ENCODE measurements around the gene RALGAPA1. TPM values are rescaled to one million over a fixed set of nuclear protein-coding genes. Genes with fewer than 3 reads are reported as not detected.

Gene RALGAPA1
- total and polyA plus RNA-seq, 8 donors: 6.0 to 482 (median 128) TPM

GRCh38 chr14:35819591-35820540, 10.8 kb upstream of the RALGAPA1 start:
- H3K9me3 ChIP-seq: no peaks in the 10 kb centered on the region
- TF ChIP-seq, protein P1, sequence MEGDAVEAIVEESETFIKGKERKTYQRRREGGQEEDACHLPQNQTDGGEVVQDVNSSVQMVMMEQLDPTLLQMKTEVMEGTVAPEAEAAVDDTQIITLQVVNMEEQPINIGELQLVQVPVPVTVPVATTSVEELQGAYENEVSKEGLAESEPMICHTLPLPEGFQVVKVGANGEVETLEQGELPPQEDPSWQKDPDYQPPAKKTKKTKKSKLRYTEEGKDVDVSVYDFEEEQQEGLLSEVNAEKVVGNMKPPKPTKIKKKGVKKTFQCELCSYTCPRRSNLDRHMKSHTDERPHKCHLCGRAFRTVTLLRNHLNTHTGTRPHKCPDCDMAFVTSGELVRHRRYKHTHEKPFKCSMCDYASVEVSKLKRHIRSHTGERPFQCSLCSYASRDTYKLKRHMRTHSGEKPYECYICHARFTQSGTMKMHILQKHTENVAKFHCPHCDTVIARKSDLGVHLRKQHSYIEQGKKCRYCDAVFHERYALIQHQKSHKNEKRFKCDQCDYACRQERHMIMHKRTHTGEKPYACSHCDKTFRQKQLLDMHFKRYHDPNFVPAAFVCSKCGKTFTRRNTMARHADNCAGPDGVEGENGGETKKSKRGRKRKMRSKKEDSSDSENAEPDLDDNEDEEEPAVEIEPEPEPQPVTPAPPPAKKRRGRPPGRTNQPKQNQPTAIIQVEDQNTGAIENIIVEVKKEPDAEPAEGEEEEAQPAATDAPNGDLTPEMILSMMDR (IDR thresholded peaks at IDR 0.05): no peak
- TF ChIP-seq EP300 (IDR thresholded peaks at IDR 0.05): no peak
- no peak for TF ChIP-seq POLR2A (IDR thresholded peaks at IDR 0.05)
- TF ChIP-seq POLR2AphosphoS5 (IDR thresholded peaks at IDR 0.05): no peak
- no peak overlapping the region for H3K27ac ChIP-seq
- no peaks in the 10 kb centered on the region for H3K27me3 ChIP-seq
- WGBS, 5 donors: 91 to 95% (median 93%) methylated on average over 32 of the region's 32 CpGs
- intact Hi-C loops (cut with DNase I; ENCODE audit: low total_unique reads): no loop called here
- no peaks in the 10 kb centered on the region for H3K36me3 ChIP-seq
- H3K4me3 ChIP-seq: no peak overlapping the region
- DNase-seq: no peak
- H3K4me1 ChIP-seq: no peaks in the 10 kb centered on the region

DNA sequence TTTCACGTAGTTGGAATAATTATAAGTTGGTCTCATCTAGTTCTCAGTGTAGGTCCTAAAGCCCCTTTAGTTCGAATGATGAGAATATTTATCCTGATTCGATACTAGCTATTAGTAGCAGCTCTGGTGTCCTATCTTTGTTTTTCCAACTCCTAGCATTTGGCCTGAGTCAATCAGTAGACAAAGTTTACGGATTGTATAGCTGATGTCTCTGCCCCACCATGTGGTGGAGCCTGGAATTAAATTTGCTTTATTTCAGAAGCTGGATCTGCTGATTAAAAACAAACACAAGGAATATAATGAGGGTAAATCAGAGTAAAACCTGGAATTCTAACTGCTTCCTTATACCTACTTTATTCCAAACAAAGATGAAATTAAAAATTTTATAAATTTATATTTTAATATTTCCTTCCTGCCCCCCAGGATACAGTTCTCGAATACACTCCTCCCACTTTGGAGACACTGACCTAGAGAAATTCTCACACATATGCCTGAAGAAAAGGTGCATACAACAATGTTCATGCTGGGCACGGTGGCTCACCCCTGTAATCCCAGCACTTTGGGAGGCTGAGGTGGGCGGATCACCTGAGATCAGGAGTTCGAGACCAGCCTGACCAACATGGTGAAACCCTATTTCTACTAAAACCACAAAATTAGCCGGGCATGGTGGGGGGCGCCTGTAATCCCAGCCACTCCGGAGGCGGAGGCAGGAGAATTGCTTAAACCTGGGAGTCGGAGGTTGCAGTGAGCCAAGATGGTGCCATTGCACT, 9.4 kb upstream of the RALGAPA1 start:
- intact Hi-C loops (cut with DNase I; ENCODE audit: low total_unique reads): no loop called here
- 64 to 75% (median 67%) methylated on average over 13 of the region's 13 CpGs for WGBS, 5 donors
- Histone ChIP-seq H3K36me3 (no peaks in the 10 kb centered on the region), H3K4me3 (no peak overlapping the region), H3K27ac (no peak overlapping the region), H3K27me3 (no peaks in the 10 kb centered on the region), H3K4me1 (no peaks in the 10 kb centered on the region), H3K9me3 (no peaks in the 10 kb centered on the region)
- peak in 1 of 2 donors; percentile 72 for DNase-seq
- TF ChIP-seq, protein P1 (IDR thresholded peaks at IDR 0.05): peak in 5 of 7 experiments; percentile 36 to 67 (median 59)
- TF ChIP-seq POLR2AphosphoS5 (IDR thresholded peaks at IDR 0.05): no peak

DNA sequence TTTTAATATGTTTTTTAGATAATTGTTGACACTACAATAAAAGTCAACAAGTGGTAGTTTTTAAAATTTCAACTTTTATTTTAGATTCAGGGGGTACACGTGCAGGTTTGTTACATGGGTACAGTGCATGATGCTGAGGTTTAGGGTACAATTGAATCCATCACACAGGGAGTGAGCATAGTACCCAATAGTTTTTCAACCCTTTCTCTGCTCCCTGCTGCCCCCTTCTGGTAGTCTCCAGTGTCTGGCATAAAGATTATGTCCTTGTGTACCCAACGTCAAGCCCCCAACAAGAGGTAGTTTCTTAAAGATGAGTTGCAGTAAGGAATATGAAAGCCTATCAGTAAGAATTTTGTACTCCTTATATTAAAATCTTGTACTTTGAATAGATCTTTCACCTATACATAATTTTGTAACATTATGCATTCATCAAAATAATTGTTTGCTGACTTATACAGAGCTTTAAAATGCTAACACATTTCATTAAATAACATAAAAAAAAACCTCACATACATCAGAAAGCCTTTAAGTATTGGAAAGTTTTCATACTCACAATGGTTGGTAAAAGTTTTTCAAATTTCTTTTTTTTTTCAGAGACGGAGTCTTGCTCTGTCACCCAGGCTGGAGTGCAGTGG, 5.4 kb upstream of the RALGAPA1 start:
- TF ChIP-seq POLR2AphosphoS5 (IDR thresholded peaks at IDR 0.05): no peak
- TF ChIP-seq, protein P1 (IDR thresholded peaks at IDR 0.05): peak in 4 of 7 experiments; percentile 39 to 59 (median 52)
- intact Hi-C loops (cut with DNase I; ENCODE audit: low total_unique reads): no loop called here
- Histone ChIP-seq H3K4me1 (no peaks in the 10 kb centered on the region), H3K27me3 (no peaks in the 10 kb centered on the region), H3K4me3 (no peak overlapping the region), H3K36me3 (no peaks in the 10 kb centered on the region), H3K9me3 (no peaks in the 10 kb centered on the region), H3K27ac (no peak overlapping the region)
- DNase-seq: peak; percentile 67 to 73
- 29 to 40% (median 37%) methylated on average over 3 of the region's 3 CpGs for WGBS, 5 donors

DNA sequence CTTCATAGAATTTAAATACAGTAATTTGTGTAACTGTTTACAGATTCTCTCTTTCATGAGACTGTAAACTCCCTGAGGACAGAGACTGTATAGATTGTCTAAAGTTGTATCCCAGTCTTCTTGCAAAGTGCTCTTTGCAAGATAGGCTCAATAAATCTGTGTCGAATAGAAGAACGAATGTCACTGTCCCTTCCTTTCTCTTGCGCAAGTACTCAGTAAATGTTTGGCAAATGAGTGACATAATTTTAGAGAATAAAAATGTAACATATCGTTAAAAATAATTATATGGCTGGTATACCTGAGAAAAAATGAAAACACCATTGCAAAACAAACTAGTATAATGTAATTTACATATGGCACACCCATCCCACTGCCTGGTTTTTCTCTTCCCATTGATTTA, 1.9 kb upstream of the RALGAPA1 start:
- intact Hi-C loops (cut with DNase I; ENCODE audit: low total_unique reads): no loop called here
- TF ChIP-seq POLR2AphosphoS5 (IDR thresholded peaks at IDR 0.05) (no peak), POLR2A (IDR thresholded peaks at IDR 0.05) (no peak)
- TF ChIP-seq, protein P1 (IDR thresholded peaks at IDR 0.05): no peak

More for the DNA sequence above, 1.9 kb upstream of the RALGAPA1 start:
- Histone ChIP-seq H3K27ac (no peak overlapping the region), H3K4me3 (no peak overlapping the region), H3K9me3 (no peaks in the 10 kb centered on the region), H3K4me1 (peaks cover 14 to 23% (median 21%) of the 10 kb centered on the region in 4 donors), H3K27me3 (no peaks in the 10 kb centered on the region), H3K36me3 (no peaks in the 10 kb centered on the region)
- 91 to 96% (median 95%) methylated on average over 4 of the region's 4 CpGs for WGBS, 5 donors
- DNase-seq: no peak

Measured in stomach (tissue), 9 donors.